ENCODE data around the gene ABCF2.
A peak's percentile ranks its signal among the peaks of the same experiment; 100 is the strongest.

The ABCF2 gene

DNA sequence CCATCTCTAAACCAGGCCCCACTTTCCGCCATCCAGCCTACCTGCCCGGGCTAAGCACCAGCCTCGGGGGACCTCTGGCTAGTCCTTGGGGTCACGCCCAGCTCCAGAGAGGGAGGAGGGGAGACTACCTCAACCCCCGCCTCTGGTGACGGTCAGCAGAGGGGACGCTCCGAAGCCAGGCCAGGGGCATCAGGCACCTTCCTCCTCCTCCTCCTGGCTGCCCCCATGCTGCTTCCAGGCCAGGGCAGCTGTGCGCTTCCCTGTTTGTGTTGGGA, 25.5 kb upstream of the ABCF2 start:
- no peak for DNase-seq

DNA sequence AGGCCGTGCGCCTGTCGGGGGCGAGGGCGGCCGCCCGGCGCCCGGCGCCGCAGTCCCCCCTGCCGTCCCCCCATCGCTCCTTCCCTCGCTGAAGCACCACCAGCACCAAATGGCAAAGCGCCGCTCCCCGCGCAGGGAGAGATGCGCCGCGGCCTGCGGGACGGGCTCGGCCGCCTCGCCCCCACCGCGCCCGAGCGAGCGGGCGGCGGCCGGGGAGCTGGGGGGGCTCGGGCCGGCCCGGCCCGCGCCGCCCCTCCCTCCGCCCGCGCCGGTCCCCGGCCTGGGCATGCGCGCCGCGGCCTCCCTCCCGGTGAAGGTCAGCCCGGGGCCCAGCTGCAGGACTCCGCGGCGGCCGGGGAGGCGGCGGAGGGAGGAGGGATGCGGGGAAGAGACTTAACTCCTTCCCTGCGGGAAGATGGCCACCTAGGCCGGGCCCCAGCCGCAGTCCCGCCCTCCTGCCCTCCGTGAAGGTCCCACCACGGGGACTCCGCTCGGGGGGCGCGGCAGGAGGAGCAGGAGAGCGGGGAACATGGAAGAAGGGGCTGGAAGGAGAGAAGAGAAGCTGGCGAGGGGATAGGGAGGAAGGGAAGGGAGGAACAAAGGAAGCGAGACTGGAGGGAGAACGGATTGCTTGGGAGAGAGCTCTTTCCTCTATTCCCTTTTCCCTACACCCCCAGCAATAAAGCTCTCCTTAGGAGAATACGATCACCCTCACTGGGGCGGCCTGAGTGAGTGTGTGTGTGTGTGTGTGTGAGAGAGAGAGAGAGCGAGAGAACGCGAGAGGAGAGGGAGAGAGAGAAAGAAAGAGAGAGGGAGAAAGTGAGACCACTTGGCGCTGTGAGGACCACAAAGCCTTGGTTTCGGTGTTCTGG, 24.9 kb upstream of the ABCF2 start:
- DNase-seq: peak in 1 of 2 experiments; percentile 32

DNA sequence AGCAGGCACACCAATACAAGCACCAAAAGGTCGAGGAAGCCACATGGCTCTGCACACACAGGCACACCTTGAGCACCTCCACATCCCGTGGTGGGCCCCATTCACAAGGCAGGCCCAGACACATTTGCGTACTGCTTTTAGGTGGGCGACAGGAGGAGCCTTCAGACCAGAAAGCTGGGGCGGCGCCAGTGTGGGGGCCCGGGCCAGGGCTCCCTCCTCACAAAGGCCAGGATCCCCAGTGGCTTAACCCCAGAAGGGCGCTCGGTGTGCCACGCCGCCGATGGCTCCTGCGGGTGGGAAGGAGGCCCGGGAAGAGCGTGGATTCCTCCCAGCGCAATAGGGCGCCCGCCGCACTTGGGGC, 24.3 kb upstream of the ABCF2 start:
- DNase-seq: peak; percentile 39 to 45

DNA sequence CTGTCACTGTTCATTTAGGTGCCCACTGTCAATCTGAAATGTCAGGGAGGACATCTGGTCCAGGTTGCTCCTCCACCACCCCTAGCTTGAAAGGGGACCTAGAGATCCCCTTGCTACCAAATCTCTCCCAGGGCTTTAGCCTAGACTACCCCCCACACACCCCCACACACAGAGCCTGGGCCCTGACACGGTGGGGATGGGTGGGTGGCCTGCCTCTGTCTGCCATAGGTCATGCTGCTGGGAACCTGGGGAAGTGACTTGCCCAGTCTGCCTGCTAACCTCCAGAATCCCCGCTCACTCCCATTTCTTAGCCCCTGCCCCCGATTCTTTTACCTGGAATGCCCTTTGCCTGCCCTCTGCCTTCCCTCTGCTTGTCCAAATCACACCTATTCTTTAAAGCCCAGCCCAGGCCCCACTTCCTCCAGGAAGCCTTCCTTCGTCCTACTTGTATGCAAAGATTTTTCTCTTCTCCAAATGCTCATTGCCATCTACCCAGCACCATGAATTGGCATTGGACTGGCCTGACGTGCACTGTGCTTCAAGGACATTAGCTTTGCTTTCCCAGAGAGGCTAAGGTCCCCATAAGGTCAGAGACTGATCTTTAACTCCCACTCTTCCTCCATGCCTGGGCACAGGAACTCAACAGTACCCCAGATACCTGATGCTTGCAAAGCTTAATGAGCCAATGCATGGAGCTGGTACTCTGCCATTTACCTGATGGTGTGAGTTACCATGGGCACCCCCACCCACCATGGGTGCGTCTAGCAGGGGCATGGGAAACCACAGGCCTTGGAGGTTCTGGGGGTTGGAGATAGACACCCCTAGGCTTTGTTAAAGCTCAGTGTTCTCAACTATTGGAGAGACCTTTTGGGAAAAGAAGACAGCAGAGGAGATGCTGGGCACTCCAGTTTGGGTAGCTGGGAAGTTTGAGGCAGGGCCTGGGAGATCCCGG, 23.5 kb upstream of the ABCF2 start:
- DNase-seq: no peak

DNA sequence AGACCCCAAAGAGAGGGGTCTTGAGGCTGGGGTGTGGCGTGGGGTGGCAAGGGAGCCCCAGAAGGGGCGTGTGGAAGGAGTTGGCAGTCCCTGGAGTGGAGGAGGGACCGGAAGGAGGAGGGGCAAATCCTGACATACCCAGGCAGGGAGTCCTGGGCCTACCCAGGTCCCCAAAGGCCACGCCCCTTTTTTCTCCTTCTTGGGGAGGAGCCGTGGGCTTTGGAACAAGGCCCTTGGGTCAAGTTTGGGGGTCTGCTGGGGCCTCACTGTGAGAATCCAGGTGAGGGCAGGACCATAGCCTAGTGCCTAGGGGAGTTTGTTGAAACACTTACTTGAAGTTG, 22.7 kb upstream of the ABCF2 start:
- DNase-seq: no peak

DNA sequence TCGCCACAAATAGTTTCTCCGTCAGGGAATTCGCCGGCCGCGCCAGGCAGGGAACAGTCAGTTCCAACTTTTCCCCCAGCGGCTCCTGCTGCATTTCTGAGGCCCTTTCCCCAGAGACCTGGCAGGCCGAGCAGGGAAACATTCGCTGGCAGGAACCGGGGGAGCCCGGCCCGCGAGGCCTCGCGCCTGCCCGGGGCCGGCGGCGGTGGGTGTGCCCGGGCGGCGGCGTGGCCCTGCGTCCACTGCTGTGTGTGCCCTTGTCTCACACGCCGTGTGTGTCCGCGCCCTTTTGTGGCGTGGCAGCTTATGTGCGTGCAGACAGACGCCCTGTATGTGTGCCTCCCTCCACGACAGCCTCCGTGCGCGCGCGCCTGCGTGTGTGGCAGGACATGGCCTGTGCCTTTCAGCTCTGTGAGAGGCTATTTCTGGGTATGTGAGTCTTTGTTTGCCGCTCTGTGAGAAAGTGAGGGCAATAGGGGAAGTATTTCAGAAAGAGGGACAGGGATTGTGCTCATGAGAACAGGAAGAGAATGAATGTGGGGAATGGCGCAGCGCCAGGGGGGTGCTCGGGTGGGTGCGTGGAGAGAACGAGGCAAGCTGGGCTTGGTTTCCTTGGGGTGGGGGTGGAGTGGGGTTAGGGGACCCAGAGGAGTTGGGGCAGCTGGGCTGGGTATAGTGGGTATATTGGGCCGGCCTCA, 22.2 kb upstream of the ABCF2 start:
- peak; percentile 53 to 58 for DNase-seq

DNA sequence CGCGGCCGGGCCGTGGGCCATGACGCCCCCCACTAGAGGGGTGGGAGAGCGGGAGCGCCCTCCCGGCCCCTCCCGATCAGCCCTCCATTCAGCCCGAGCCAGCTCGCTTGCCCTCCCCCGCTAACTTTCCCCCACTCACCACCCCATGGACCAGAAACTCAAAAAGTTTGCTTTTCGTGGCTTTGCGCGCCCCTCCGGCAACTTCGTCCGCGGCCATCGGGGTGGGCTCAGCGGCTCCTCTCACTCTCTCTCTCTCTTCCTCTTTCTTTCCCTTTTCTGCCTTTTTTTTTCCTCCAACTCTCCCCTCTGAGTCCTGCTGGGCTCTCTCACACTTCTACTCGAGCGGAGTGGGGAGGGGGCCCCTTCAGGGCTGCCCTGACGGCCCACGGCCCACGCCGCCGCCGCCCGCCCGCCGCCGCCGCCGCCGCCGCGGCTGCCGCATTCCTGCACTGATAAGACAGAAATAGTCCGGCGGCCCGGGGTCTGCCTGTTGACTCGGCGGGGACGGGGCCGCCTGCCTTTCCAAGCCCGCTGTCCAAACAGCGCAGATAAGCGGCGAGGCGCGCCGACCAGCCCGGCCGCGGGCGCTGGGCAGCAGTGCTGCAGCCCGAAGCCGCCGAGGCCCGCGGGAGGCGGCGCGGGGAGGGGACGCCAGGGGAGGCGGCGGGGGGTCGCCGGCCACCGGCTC, 21.5 kb upstream of the ABCF2 start, which contains the start of gene SMARCD3:
Gene SMARCD3, minus strand, starts transcription at position 349 of the 688 bp plus-strand sequence. Its CDS starts 132 bp downstream, at position 217.
- DNase-seq: peak; percentile 44 to 46

DNA sequence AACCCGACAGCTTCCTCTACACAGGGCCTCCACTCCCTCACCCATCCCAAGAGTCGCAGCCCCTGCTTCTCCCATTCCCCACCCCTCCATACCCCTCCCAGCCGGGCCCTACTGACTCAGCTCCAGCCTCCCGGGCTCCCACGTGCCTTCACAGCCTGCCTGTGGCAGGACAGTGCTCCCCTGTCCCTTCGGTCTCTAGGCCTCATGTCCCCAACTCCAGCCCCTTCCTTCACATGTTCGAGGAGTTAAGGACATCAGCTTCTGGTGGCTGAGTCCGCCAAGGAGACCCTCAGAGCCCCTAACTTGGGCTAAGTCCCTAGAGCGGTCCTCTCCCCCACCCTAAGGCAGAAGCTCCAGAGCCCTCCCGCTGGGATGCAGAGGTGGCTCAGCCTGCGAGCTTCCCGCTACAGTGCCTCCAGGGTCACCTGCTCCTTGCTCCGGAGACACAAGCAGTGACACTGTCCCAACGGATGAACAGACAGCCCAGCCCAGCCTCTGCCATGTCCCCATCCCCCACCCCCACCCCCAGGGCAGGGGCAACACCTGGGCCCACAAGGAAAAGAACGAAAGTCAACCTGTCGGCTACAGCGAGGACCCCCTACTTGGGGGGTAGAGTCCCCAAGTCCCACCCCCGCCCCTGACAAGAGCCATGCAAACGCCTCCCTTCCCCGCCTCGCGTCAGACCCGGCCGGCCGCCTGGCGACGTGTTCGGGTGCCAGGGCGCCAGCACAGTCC, 20.8 kb upstream of the ABCF2 start:
- peak in 1 of 2 experiments; percentile 32 for DNase-seq

DNA sequence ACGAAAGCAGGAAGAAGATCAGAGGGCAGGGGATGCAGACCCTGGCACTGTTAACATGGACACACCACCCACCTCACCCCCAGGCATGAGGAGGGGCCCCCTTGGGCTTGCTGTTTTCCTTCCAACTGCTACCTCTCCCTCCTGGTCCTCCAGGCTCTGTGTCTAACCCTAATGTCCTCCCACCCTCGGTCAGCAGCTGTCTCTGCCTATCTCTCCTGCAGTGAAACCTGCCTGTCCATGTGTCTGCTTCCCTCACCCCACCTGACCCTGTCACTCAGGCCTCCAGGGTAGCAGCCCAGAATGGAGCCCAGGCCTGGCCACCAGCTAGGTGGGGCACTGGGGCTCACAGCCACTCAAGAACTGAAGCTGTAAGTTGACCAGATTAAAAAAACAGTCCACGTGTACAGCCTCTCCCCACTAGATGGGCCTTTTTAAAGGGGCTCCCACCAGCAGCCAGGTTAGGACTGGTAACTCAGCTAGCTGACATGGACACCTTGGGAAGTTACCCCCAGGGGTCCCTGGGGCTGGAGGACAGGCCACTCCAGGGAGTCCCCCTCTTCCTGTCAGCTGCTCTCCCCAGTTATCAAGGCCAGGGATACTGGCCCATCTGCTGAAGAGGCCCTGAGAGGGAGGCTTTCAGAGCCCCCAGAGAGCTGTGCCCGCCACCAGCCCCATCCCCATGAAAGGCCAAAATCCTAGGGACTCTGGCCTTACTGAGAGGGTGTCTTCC, 20.0 kb upstream of the ABCF2 start:
- no peak for DNase-seq

DNA sequence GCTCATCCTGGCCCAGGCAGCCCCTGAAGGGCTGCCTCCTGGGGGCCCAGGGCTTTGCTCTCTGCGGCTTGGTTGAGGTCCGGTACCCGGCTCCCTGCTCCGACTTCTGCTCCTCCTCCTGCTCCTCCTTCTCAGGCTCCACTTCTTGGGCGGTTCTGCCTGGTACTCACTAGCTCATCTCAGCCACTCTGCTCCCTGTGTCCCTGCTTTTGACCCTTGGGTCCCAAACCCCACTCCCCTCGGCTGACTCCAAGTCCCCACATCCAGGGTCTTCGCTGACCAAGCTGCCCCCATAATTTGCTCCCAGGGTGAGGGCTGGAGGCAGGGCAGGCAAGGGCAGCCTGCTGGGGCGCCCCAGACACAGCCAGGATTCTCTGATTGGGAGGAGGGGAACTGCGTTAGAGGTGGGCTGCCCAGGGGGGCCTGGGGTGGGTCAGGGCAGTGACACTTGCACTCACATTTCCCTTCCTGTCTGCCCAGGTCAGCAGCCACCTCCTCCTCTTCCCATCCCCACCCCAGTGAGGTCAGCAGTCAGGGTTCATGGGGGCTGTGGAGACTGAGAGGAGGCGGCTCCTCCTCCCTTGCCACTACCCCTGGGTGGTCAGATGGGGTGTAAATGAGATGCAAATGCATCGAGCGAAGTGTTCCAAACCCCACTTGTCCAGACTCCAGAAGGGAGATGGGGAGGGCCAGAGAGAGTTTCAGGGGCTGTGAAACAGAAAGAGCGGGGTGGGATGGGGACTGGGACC, 19.3 kb upstream of the ABCF2 start:
- DNase-seq: no peak

DNA sequence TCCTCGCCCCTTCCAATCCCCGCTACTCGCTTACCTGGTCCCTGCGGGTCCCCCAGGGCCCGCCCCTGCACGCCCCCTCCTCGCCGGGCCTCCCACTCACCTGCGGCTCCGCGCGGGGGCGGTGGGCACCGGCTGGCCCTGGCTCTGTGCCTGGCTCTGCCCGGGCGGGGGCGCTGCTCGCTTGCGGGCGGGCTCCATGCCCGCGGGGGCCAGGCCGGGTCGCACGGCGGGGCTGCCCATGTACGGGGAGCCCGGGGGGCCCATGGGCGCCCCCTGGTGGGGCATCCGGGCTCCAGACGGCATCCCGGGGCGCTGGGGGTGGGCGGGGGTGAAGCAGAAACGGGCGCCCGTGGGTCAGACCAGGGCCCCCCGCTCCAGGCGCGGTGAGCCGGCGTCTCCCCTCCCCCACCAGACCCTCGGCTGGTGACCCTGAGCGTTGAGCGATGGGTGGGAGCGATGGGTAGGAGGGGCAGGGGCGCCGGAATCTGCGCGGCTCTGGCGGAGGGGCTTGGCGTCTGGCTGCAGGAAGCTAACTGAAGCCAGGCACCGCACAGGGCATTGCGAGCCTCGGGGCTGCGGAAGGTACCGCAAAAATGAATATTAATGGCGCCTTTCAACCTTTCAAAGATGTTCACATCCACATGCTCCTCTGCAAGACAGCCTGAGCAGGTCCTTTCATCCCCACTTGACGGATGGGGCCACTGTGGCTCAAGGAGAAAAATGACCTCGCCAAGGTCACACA, 18.5 kb upstream of the ABCF2 start:
- DNase-seq: peak; percentile 74 to 80

DNA sequence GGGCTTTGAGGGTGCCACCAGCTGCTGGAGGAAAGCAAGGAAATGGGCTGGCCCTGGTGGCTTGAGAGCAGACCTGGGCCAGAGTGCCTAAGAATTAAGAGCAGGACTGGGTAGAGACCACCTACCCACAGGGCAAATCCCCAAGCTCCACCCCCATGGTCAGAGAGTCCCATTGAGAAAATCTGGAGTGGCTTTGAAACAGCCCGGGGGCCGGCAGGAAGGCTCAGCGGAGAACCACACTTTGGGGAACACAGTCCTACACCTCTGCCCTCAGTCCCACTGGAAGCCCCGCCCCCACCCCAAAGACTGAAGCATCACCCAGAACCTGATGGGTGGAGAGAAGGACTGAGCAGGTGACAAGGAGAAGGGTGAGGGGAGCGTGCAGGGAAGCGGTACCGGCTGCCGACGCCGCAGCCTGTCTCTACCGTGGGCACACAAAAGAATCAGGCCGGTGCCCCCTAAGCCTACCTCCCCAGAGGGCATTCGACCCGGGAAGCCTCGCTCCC, 17.9 kb upstream of the ABCF2 start:
- DNase-seq: peak; percentile 38 to 42

DNA sequence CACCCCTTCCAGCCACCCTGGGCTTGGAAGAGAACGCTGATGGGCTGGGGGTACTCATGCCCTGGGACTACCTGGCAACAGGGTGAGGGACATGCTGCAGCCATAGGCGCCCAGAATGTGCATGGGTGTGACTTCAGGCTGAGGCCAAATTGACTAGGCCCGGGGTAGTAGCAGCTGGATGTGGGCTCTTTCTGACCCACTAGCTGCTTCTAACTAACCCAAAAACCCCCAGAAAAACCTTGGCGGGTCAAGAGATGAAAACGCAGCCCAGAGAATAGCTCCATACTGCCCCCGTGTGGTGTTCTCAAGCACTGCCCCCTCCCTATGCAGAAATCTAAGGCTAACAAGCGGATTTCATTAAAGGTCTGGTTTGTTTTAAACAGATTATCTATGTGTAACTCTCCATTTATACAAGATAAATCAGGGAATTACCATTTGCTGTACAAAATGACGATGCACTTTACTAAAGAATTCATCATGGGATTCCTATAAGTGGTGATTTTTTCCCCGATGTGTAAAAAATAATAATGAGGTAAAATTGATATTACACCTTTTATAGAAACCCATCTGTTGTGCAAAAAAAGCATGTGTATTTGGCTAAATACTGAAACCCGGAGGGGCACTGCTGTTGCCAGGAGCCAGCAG, 17.3 kb upstream of the ABCF2 start:
- DNase-seq: peak; percentile 75 to 79

DNA sequence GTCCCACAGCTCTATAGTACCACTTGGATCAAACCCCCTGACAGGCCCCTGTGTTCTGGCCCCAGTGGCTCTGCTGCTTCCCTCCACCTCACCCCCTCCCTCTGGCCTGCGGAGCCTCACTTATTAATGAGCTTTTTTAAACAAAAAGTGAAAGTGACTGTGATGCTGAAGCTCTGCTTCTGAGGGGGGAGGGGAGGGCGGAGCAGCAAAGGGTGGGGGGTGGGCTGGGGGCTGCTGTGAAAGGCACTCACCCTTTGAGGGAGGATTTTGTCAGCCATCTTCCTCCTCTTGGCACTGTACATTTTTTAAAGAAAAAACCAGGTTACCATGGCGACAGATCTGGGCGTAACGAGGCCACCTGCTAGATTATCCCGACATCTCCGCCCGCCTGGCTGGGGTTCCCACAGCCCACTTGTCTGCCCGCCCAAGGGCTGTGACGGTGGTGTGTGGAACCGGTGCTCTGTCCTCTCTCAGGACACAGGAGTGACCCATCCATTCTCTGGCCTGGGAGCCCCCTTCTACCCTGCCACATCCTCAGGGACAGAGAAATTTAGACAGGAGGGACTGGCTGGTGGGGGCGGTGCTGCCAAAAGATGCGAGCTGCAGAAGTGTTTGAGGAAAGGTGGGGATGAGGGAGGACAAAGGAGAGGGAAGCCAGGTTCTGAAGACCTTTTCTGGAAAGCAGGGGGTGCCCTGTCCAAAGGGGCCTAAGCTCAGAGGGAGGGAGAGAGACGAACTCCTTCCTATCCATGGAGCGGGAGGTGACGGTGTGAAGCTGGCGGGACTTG, 16.6 kb upstream of the ABCF2 start:
- peak; percentile 44 to 49 for DNase-seq

DNA sequence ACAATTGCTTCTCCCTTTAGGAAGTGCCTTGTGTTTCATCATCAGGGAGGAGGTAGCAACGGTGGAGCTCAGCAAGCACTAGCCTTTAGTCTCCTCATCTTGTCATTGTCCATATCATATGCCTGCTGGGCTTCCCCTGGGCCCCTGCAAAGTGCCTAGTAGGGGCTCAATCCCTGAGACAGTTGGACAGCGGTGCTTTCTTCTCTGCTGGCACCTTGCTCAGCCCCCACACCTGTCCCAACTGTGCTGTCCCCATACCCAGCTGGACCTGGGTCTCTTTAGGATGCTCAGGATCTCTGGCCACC, 16.0 kb upstream of the ABCF2 start:
- no peak for DNase-seq

DNA sequence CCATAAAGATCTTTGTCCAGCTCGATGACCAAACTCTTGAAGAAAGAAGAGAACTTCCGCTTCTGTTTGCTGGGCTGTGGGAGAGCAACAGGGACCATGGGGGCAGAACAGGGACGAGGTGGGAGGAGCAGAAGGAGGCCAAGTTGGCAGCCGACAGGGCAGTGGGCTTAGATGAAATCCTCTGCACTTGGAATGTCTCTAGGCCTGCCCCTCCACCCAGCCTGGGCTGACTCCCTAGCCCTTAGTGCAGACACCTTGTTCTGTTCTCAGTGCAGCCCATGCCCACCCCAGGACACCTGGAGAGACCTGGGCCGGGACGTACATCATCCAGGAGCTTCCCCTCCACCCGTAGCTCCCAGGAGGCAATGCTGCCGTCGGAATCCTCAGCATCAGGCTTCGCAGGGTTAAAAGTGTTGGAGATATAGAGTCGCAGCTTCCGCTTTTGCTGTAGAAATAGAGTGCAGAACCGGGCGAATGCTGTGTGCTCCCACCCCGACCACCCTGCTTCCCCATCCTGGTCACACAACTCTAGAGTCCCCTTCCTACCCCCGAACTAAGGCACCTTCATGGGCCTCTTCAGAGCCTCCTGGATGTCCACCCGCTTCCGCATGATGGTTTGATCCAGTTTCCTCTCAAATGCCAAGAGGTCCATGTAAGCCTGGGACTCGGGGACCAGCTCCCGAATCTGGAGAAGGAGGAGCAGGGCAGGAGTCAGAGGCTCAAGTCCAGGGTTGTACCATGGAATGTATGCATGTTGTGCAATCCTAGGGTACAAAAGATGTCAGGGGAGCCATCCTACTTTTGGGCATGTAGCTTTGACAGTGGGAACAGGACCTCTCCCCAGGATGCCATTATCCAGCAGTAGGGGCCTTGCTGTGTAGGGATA, 15.4 kb upstream of the ABCF2 start:
- no peak for DNase-seq

DNA sequence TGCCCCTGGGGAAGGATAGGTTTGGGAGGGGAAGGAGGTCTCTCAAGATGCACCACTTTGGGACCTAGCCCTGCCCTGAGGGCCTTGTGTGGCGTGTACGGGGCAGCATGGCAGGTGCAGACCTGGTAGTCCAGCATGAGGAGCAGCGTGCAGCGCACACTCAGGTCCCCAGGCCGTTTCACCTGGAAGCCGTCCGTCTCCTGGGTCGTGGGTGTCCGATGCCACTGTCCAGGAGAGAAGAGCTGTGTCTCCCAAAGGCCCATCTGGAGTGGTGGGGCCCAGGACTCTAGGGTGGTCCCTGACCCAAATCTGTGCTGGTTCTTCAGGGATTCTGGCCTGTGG, 14.7 kb upstream of the ABCF2 start:
- DNase-seq: no peak

All from activated T-cell treated with anti-CD3 and anti-CD28 coated beads, Interleukin-2, amount 50 U/mL, for 48 hours (primary cell).